ENCODE results near the gene FGF21. TPM values are rescaled to one million over a fixed set of nuclear protein-coding genes. Genes with fewer than 3 reads are reported as not detected.

FGF21 gene
- total and polyA plus RNA-seq, 5 donors from 2014 or later, result not detected

GRCh38 chr19:48745208-48745995 is 9.9 kb upstream of the FGF21 start:
- no peaks in the 10 kb centered on the region for H3K36me3 ChIP-seq (ENCODE audit: control insufficient read depth, insufficient read depth, low read length)
- peaks cover 7% of the 10 kb centered on the region for H3K4me1 ChIP-seq (ENCODE audit: control insufficient read depth, insufficient read depth, low read length, poor library complexity, severe bottlenecking)
- H3K27me3 ChIP-seq (ENCODE audit: control insufficient read depth, insufficient read depth, low read length), result no peaks in the 10 kb centered on the region
- peak overlapping the region in 1 of 4 donors; percentile 2 for H3K4me3 Mint-ChIP-seq
- H3K27ac ChIP-seq (ENCODE audit: insufficient read depth, low read length, poor library complexity, severe bottlenecking), result no peak overlapping the region
- peak; percentile 30 to 73 (median 57) for DNase-seq
- peaks cover 0 to 2% (median 0%) of the 10 kb centered on the region in 7 donors for H3K9me3 Mint-ChIP-seq
- peaks cover 0 to 32% (median 8%) of the 10 kb centered on the region in 4 donors for H3K4me1 Mint-ChIP-seq
- H3K4me3 ChIP-seq (ENCODE audit: low read depth, low read length), result no peak overlapping the region
- H3K36me3 Mint-ChIP-seq, result peaks cover 4% of the 10 kb centered on the region
- H3K9me3 ChIP-seq (ENCODE audit: control insufficient read depth in 2 of 2, low read length in 2 of 2), result peaks cover 0 to 5% of the 10 kb centered on the region in 2 experiments
- peaks cover 44% of the 10 kb centered on the region for H3K27me3 Mint-ChIP-seq
- peak; percentile 52 to 67 for ATAC-seq (ENCODE audit: low read depth in 2 of 2)
- peak overlapping the region in 1 of 3 donors; percentile 79 for H3K27ac Mint-ChIP-seq

DNA sequence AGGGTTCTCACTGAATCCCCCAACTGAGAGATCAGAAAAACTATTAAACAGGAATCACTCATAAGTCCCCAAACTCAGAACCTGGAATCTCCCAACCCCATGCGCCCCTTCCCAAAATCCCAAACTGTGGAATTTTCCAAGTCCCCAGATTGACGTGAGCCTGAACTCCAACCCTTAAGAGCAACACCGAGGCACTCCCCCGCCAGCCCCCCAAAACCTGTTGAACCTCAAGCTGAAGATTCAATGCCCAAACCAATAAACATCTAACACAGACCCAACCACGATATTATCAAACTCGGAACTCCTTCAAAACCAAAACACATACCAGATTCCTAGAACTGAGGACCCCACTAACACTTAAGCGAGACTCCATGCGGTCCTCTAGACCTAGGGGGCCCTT is 9.2 kb upstream of the FGF21 start:
- peak overlapping the region in 1 of 4 donors; percentile 2 for H3K4me3 Mint-ChIP-seq
- no peak for DNase-seq
- H3K27ac Mint-ChIP-seq, result no peak overlapping the region
- Histone ChIP-seq H3K27me3 (ENCODE audit: control insufficient read depth, insufficient read depth, low read length) (no peaks in the 10 kb centered on the region), H3K9me3 (ENCODE audit: control insufficient read depth in 2 of 2, low read length in 2 of 2) (peaks cover 0 to 5% of the 10 kb centered on the region in 2 experiments), H3K4me3 (ENCODE audit: low read depth, low read length) (no peak overlapping the region), H3K27ac (ENCODE audit: insufficient read depth, low read length, poor library complexity, severe bottlenecking) (no peak overlapping the region), H3K36me3 (ENCODE audit: control insufficient read depth, insufficient read depth, low read length) (no peaks in the 10 kb centered on the region), H3K4me1 (ENCODE audit: control insufficient read depth, insufficient read depth, low read length, poor library complexity, severe bottlenecking) (peaks cover 4% of the 10 kb centered on the region)
- H3K4me1 Mint-ChIP-seq, result peaks cover 0 to 29% (median 8%) of the 10 kb centered on the region in 4 donors
- no peak for ATAC-seq (ENCODE audit: low read depth in 2 of 2)
- peaks cover 4% of the 10 kb centered on the region for H3K36me3 Mint-ChIP-seq
- H3K27me3 Mint-ChIP-seq, result peaks cover 43% of the 10 kb centered on the region
- peaks cover 0 to 2% (median 0%) of the 10 kb centered on the region in 7 donors for H3K9me3 Mint-ChIP-seq

DNA sequence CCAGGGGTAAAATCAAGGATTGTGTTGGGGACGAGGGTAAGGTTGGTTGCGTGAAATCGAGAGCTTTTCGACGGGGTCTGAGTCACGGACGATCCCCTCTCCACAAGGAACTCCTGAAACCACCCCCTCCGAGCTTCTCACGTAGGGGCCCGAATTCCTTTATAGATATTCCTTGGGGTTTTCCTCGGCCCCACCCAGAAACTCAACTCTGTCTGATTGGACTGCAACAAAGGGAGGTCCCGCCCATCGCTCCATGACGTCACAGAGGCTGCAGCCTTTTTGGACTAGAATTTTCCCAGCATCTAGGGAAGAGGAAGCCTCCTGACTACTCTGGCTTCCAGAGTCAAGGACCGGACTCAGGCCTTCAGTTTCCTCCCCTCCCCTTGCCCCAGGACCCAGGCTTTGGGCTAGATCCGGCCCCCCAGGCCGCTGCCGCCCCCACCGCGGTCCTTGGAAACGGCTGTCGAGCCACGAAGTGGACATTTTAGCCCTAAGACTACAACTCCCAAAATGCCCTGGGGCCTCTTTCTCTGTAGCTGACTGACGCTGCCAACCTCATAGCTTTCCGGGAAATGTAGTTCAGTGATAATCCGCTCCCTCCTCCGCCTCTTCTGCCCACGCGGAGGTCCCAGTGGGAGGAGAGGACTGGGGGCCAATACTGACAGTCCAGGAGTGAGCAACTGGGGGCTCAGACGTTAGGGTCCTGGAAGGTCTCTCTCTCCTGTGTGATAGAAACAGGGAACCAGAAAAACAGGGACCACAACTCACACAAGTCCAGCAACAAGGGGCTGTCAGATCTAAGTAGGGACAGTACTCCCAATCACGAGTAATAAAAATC is 8.4 kb upstream of the FGF21 start, which contains the start of gene IZUMO1:
Gene IZUMO1, minus strand, starts transcription at position 172 of the 838 bp plus-strand sequence. CDS start 1,050 bp downstream, outside the sequence.
- Histone ChIP-seq H3K27me3 (ENCODE audit: control insufficient read depth, insufficient read depth, low read length) (no peaks in the 10 kb centered on the region), H3K4me3 (ENCODE audit: low read depth, low read length) (no peak within 1 kb of the TSS), H3K36me3 (ENCODE audit: control insufficient read depth, insufficient read depth, low read length) (no peaks in the 10 kb centered on the region), H3K27ac (ENCODE audit: insufficient read depth, low read length, poor library complexity, severe bottlenecking) (no peak within 1 kb of the TSS), H3K9me3 (ENCODE audit: control insufficient read depth in 2 of 2, low read length in 2 of 2) (peaks cover 0 to 5% of the 10 kb centered on the region in 2 experiments), H3K4me1 (ENCODE audit: control insufficient read depth, insufficient read depth, low read length, poor library complexity, severe bottlenecking) (peaks cover 7% of the 10 kb centered on the region)
- DNase-seq, result peak; percentile 19 to 77 (median 50)
- H3K9me3 Mint-ChIP-seq, result peaks cover 0 to 2% (median 0%) of the 10 kb centered on the region in 7 donors
- H3K27me3 Mint-ChIP-seq, result peaks cover 43% of the 10 kb centered on the region
- H3K27ac Mint-ChIP-seq, result no peak within 1 kb of the TSS
- peak; percentile 68 to 69 for ATAC-seq (ENCODE audit: low read depth in 2 of 2)
- H3K4me3 Mint-ChIP-seq, result peak within 1 kb of the TSS in 3 of 4 donors; percentile 2 to 71 (median 48)
- H3K36me3 Mint-ChIP-seq, result peaks cover 4% of the 10 kb centered on the region
- peaks cover 0 to 25% (median 3%) of the 10 kb centered on the region in 4 donors for H3K4me1 Mint-ChIP-seq

DNA sequence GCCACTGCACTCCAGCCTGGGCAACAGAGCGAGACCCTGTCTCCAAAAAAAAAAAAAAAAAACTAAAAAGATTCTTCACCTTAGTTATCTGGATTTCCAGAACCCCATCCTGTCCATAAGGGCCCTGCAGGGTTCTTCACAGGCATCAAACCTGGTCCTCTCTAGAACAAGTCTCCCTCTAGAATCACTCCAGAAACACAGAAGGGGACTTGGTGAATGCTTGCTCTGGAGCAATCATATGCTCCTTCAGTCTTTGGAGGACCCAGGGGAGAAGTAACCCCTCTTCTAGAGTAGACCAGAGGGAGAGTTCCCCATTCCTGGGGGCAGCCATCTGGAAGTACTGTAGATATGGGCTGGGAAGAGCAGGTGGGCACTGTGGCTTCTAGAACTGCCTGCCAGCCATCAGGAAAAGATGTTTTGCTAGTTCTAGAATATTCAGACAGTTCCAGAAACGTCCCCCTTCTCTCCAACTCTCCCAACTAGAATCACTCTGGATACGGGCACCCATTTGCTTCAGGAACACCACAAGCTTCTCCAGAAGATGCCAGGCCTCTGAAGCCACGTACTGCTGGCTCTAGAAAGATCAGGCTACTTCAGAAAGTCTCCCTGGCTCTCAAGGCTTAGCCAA is 5.6 kb upstream of the FGF21 start:
- Mint-ChIP-seq H3K4me1 (peaks cover 0 to 41% (median 13%) of the 10 kb centered on the region in 4 donors), H3K27ac (no peak overlapping the region), H3K9me3 (peaks cover 0 to 4% (median 0%) of the 10 kb centered on the region in 7 donors), H3K36me3 (no peaks in the 10 kb centered on the region), H3K27me3 (peaks cover 57% of the 10 kb centered on the region), H3K4me3 (peak overlapping the region in 1 of 4 donors; percentile 41)
- H3K4me3 ChIP-seq (ENCODE audit: low read depth, low read length), result no peak overlapping the region
- no peaks in the 10 kb centered on the region for H3K36me3 ChIP-seq (ENCODE audit: control insufficient read depth, insufficient read depth, low read length)
- H3K27ac ChIP-seq (ENCODE audit: insufficient read depth, low read length, poor library complexity, severe bottlenecking), result no peak overlapping the region
- no peak for ATAC-seq (ENCODE audit: low read depth in 2 of 2)
- no peak for DNase-seq
- peaks cover 22% of the 10 kb centered on the region for H3K4me1 ChIP-seq (ENCODE audit: control insufficient read depth, insufficient read depth, low read length, poor library complexity, severe bottlenecking)
- no peaks in the 10 kb centered on the region for H3K27me3 ChIP-seq (ENCODE audit: control insufficient read depth, insufficient read depth, low read length)
- H3K9me3 ChIP-seq (ENCODE audit: control insufficient read depth in 2 of 2, low read length in 2 of 2), result peaks cover 0 to 5% of the 10 kb centered on the region in 2 experiments

- no peak overlapping the region for H3K27ac Mint-ChIP-seq
- H3K4me1 Mint-ChIP-seq, result peaks cover 0 to 37% (median 13%) of the 10 kb centered on the region in 4 donors
- H3K4me3 ChIP-seq (ENCODE audit: low read depth, low read length), result no peak overlapping the region
- no peaks in the 10 kb centered on the region for H3K36me3 Mint-ChIP-seq
- peaks cover 58% of the 10 kb centered on the region for H3K27me3 Mint-ChIP-seq
- no peaks in the 10 kb centered on the region for H3K36me3 ChIP-seq (ENCODE audit: control insufficient read depth, insufficient read depth, low read length)
- no peak for ATAC-seq (ENCODE audit: low read depth in 2 of 2)
- H3K9me3 Mint-ChIP-seq, result peaks cover 0 to 4% (median 0%) of the 10 kb centered on the region in 7 donors
- H3K27ac ChIP-seq (ENCODE audit: insufficient read depth, low read length, poor library complexity, severe bottlenecking), result no peak overlapping the region
- H3K9me3 ChIP-seq (ENCODE audit: control insufficient read depth in 2 of 2, low read length in 2 of 2), result peaks cover 0 to 2% of the 10 kb centered on the region in 2 experiments
- DNase-seq, result no peak
- no peak overlapping the region for H3K4me3 Mint-ChIP-seq
- peaks cover 1% of the 10 kb centered on the region for H3K27me3 ChIP-seq (ENCODE audit: control insufficient read depth, insufficient read depth, low read length)
- peaks cover 22% of the 10 kb centered on the region for H3K4me1 ChIP-seq (ENCODE audit: control insufficient read depth, insufficient read depth, low read length, poor library complexity, severe bottlenecking)
These were observed 5.0 kb upstream of the FGF21 start for GRCh38 chr19:48750351-48750750.

GRCh38 chr19:48750771-48751504 is 4.4 kb upstream of the FGF21 start:
- Histone ChIP-seq H3K4me1 (ENCODE audit: control insufficient read depth, insufficient read depth, low read length, poor library complexity, severe bottlenecking) (peaks cover 22% of the 10 kb centered on the region), H3K36me3 (ENCODE audit: control insufficient read depth, insufficient read depth, low read length) (no peaks in the 10 kb centered on the region), H3K27me3 (ENCODE audit: control insufficient read depth, insufficient read depth, low read length) (peaks cover 2% of the 10 kb centered on the region), H3K27ac (ENCODE audit: insufficient read depth, low read length, poor library complexity, severe bottlenecking) (no peak overlapping the region), H3K4me3 (ENCODE audit: low read depth, low read length) (no peak overlapping the region), H3K9me3 (ENCODE audit: control insufficient read depth in 2 of 2, low read length in 2 of 2) (no peaks in the 10 kb centered on the region)
- no peaks in the 10 kb centered on the region for H3K36me3 Mint-ChIP-seq
- H3K4me1 Mint-ChIP-seq, result peaks cover 0 to 34% (median 13%) of the 10 kb centered on the region in 4 donors
- DNase-seq (no peak), ATAC-seq (ENCODE audit: low read depth in 2 of 2) (no peak)
- H3K27ac Mint-ChIP-seq, result peak overlapping the region in 1 of 3 donors; percentile 36
- H3K9me3 Mint-ChIP-seq, result peaks cover 0 to 4% (median 0%) of the 10 kb centered on the region in 7 donors
- H3K4me3 Mint-ChIP-seq, result peak overlapping the region; percentile 49 to 87 (median 62)
- peaks cover 54% of the 10 kb centered on the region for H3K27me3 Mint-ChIP-seq

Measured in CD4-positive, CD25-positive, alpha-beta regulatory T cell (primary cell).